ENCODE measurements around the gene TRAPPC12.

DNA sequence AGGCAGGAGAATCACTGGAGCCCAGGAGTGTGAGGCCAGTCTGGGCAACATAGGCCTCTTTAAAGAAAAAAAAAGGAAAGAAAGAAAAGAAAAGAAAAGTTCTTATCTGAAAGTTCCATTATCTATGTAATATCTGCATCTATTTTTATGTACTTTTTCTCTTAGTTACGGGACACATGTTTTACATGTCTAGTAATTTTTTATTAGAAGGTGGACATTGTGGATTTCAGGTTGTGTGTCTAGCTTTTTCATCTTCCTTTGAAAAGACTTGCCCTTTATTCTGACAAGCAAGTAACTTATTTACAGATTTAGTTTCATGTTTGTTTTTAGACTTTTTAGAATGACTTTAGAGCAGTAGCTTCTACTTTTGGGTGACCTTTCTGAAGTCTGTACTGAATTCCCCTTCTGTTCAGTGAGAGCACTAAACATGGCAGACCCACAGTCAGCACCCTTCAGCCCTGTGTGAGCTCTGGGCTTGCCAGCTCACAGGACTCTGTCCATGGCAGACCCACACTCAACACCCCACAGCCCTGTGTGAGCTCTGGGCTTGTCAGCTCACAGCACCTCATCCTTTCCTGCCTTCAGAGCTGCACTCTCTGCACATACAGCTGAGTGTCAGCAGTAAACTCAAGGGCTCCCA is 17.5 kb downstream of the TRAPPC12 start:
- no peak for TF ChIP-seq POLR2A (IDR thresholded peaks at IDR 0.05)
- TF ChIP-seq, protein P1, sequence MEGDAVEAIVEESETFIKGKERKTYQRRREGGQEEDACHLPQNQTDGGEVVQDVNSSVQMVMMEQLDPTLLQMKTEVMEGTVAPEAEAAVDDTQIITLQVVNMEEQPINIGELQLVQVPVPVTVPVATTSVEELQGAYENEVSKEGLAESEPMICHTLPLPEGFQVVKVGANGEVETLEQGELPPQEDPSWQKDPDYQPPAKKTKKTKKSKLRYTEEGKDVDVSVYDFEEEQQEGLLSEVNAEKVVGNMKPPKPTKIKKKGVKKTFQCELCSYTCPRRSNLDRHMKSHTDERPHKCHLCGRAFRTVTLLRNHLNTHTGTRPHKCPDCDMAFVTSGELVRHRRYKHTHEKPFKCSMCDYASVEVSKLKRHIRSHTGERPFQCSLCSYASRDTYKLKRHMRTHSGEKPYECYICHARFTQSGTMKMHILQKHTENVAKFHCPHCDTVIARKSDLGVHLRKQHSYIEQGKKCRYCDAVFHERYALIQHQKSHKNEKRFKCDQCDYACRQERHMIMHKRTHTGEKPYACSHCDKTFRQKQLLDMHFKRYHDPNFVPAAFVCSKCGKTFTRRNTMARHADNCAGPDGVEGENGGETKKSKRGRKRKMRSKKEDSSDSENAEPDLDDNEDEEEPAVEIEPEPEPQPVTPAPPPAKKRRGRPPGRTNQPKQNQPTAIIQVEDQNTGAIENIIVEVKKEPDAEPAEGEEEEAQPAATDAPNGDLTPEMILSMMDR (IDR thresholded peaks at IDR 0.05): no peak

All from tibial nerve (tissue), 3 donors.